A549 treated with dexamethasone at 1 μM for 4 hours (cell line): Measurements from ENCODE around the gene TSTD1. TPM values are rescaled to one million over a fixed set of nuclear protein-coding genes. Genes with fewer than 3 reads are reported as not detected.

Experiments used
- total RNA-seq: library from RNA; stranded (reverse); fragments of 200-300 nt; extraction: Qiagen RNA extraction; gene quantifications from 5 replicates; pipeline ENCODE4 v1.2.3, GENCODE V29; 2022

TSTD1 gene
- 0.17 to 0.32 TPM (median 0.24 TPM) in 3 of 5 replicates, not detected in the others for total RNA-seq

GRCh38 chr1:161038523-161039153 is at the start of gene TSTD1:
Gene TSTD1, minus strand, starts transcription at chr1:161038964. Its CDS starts 75 bp downstream, at chr1:161038889.

GRCh38 chr1:161069731-161070270 is 31.0 kb upstream of the TSTD1 start, which contains the start of gene ARHGAP30:
Gene ARHGAP30, minus strand, starts transcription at chr1:161069891. Its CDS starts 267 bp downstream, at chr1:161069624.

GRCh38 chr1:161045736-161046604 is 7.2 kb upstream of the TSTD1 start, which contains the start of gene USF1:
Gene USF1, minus strand, starts transcription at chr1:161045977. Its CDS starts 2,702 bp downstream, at chr1:161043275.

GRCh38 chr1:161020509-161021164 is 18.1 kb downstream of the TSTD1 start, which contains the start of gene F11R:
Gene F11R, minus strand, starts transcription at chr1:161021152. Its CDS starts 79 bp downstream, at chr1:161021073.

Other genes with a start within 250 kb of the TSTD1 start
- 0.07 to 0.16 TPM (median 0.12 TPM) in 4 of 5 replicates, not detected in the other for gene LY9, start 242.8 kb downstream of the TSTD1 start, total RNA-seq
- gene CD244, start 176.1 kb downstream of the TSTD1 start, total RNA-seq, result not detected in 5 replicates
- not detected in 5 replicates for gene ITLN1, start 153.8 kb downstream of the TSTD1 start, total RNA-seq
- gene ITLN2, start 84.2 kb downstream of the TSTD1 start, total RNA-seq, result 0.66 to 1.1 TPM (median 0.82 TPM) in 5 replicates
- gene F11R, start 17.8 kb downstream of the TSTD1 start, total RNA-seq, result 58.5 to 82.8 TPM (median 74.8 TPM) in 5 replicates
- 46.5 to 54.5 TPM (median 50.7 TPM) in 5 replicates for gene USF1, start 7.0 kb upstream of the TSTD1 start, total RNA-seq
- 0.06 to 0.15 TPM (median 0.14 TPM) in 5 replicates for gene ARHGAP30, start 30.9 kb upstream of the TSTD1 start, total RNA-seq
- gene NECTIN4, start 50.6 kb upstream of the TSTD1 start, total RNA-seq, result 1.6 to 3.5 TPM (median 2.2 TPM) in 5 replicates
- gene KLHDC9, start 59.4 kb upstream of the TSTD1 start, total RNA-seq, result 1.5 to 2.1 TPM (median 1.6 TPM) in 5 replicates
- gene PFDN2, start 79.1 kb upstream of the TSTD1 start, total RNA-seq, result 97.6 to 118 TPM (median 102 TPM) in 5 replicates
- gene NIT1, start 79.1 kb upstream of the TSTD1 start, total RNA-seq, result 27.5 to 32.9 TPM (median 31.8 TPM) in 5 replicates
- gene DEDD, start 93.7 kb upstream of the TSTD1 start, total RNA-seq, result 27.0 to 38.1 TPM (median 34.9 TPM) in 5 replicates
- gene UFC1, start 115.0 kb upstream of the TSTD1 start, total RNA-seq, result 89.0 to 149 TPM (median 91.5 TPM) in 5 replicates
- gene USP21, start 120.5 kb upstream of the TSTD1 start, total RNA-seq, result 14.8 to 21.6 TPM (median 20.7 TPM) in 5 replicates
- gene PPOX, start 127.5 kb upstream of the TSTD1 start, total RNA-seq, result 10.8 to 16.0 TPM (median 13.4 TPM) in 5 replicates
- 20.3 to 26.3 TPM (median 25.3 TPM) in 5 replicates for gene B4GALT3, start 138.5 kb upstream of the TSTD1 start, total RNA-seq
- gene ADAMTS4, start 160.1 kb upstream of the TSTD1 start, total RNA-seq, result 0.01 TPM in 3 of 5 replicates, not detected in the others
- gene NDUFS2, start 163.4 kb upstream of the TSTD1 start, total RNA-seq, result 80.5 to 103 TPM (median 82.4 TPM) in 5 replicates
- 0.23 to 0.34 TPM (median 0.25 TPM) in 3 of 5 replicates, not detected in the others for gene FCER1G, start 176.3 kb upstream of the TSTD1 start, total RNA-seq
- gene APOA2, start 184.7 kb upstream of the TSTD1 start, total RNA-seq, result not detected in 5 replicates
- 9.3 to 11.1 TPM (median 11.0 TPM) in 5 replicates for gene TOMM40L, start 187.1 kb upstream of the TSTD1 start, total RNA-seq
- not detected in 5 replicates for gene NR1I3, start 199.2 kb upstream of the TSTD1 start, total RNA-seq
- gene PCP4L1, start 219.8 kb upstream of the TSTD1 start, total RNA-seq, result 0.07 to 0.12 TPM (median 0.09 TPM) in 3 of 5 replicates, not detected in the others